HCT116 (cell line): ENCODE measurements around the gene PCID2. TPM values are rescaled to one million over a fixed set of nuclear protein-coding genes. Genes with fewer than 3 reads are reported as not detected.

Experiments
- ATAC-seq: fragments of 200-7000 bp; cut with Tn5 transposase; 2 replicates; pipeline ENCODE4 v1.9.1; 2020; ENCODE audit warnings: mild to moderate bottlenecking, moderate library complexity
- BruUV-seq: library from RNA; stranded (reverse); fragments of 400-500 nt; replicated peaks from 2 replicates; lab custom pipeline; 2021; lab: Mats Ljungman, UMichigan
- CTCF ChIA-PET: fragments of 300-600 bp; sonication (Branson Sonifier 250); formaldehyde crosslinking; loops from one replicate; lab custom pipeline; 2021; ENCODE audit warnings: antibody characterized with exemption; lab: Charles Lee
- POLR2A ChIA-PET: fragments of 300-600, 350-600 bp; sonication (Branson Sonifier 250); formaldehyde crosslinking; loops from one replicate; lab custom pipeline; 2021; ENCODE audit warnings: antibody characterized with exemption; lab: Charles Lee
- RAD21 ChIA-PET, 2 experiments: fragments of 300-600 bp; sonication (Branson Sonifier 250); formaldehyde crosslinking; loops; one replicate each; lab custom pipeline; 2023; ENCODE audit warnings: low total read pairs in 2 of 2; ENCODE audit not compliant: uncharacterized antibody in 2 of 2, unreplicated experiment in 2 of 2, low non-redundant PET in 1 of 2; lab: Charles Lee
- DNase-seq: peaks from one replicate; pipeline ENCODE4 v3.0.0-alpha.2; 2010; ENCODE audit warnings: low read depth, low spot score
- H2AFZ ChIP-seq: fragments of 200-600 bp; shearing (Covaris generic), sonication (generic); 2 replicates; pipeline ENCODE4 v1.6.1; 2017; ENCODE audit warnings: low read depth, mixed run types, mixed read lengths, antibody characterized with exemption, low read length; ENCODE audit not compliant: poor library complexity, severe bottlenecking
- H3K27ac ChIP-seq: 2 replicates; pipeline ENCODE4 v1.5.1; 2012; ENCODE audit warnings: low read depth, low read length
- H3K27me3 ChIP-seq: fragments of 200-600 bp; sonication (generic); 2 replicates; pipeline ENCODE4 v1.6.1; 2016; ENCODE audit warnings: mixed run types, low read length, mixed read lengths; ENCODE audit not compliant: insufficient read depth
- H3K36me3 ChIP-seq, 2 experiments: fragments of 200-500 bp in 1 of 2; fragments of 200-600 bp in 1 of 2; sonication (Bioruptor generic) in 1 of 2; sonication (generic) in 1 of 2; 2 replicates each; pipeline versions ENCODE4 v1.5.1 to v1.6.1; 2014 to 2016; ENCODE audit warnings: low read length in 2 of 2, inconsistent platforms in 1 of 2, mixed read lengths in 1 of 2, mixed run types in 1 of 2; ENCODE audit not compliant: insufficient read depth in 2 of 2, control insufficient read depth in 1 of 2
- H3K4me1 ChIP-seq, 2 experiments: fragments of 200-600 bp in 1 of 2; sonication (generic) in 1 of 2; 2 replicates each; pipeline versions ENCODE4 v1.5.1 to v1.6.1; 2012 to 2017; ENCODE audit warnings: low read length in 2 of 2, inconsistent platforms in 1 of 2, mild to moderate bottlenecking in 1 of 2, mixed read lengths in 1 of 2, mixed run types in 1 of 2, moderate library complexity in 1 of 2; ENCODE audit not compliant: insufficient read depth in 2 of 2, control insufficient read depth in 1 of 2
- H3K4me2 ChIP-seq: fragments of 200-600 bp; sonication (generic); 2 replicates; pipeline ENCODE4 v1.6.1; 2017; ENCODE audit warnings: mixed run types, low read length, mixed read lengths
- H3K4me3 ChIP-seq, 2 experiments: fragments of 200-600 bp in 1 of 2; sonication (generic) in 1 of 2; replicated peaks in 1 of 2; 2 replicates each; pipeline ENCODE4 v1.5.1; 2011 to 2016; ENCODE audit warnings: low read length in 2 of 2, control low read depth in 1 of 2, low read depth in 1 of 2, mild to moderate bottlenecking in 1 of 2, mixed read lengths in 1 of 2, mixed run types in 1 of 2
- H3K79me2 ChIP-seq: fragments of 200-600 bp; sonication (generic); 2 replicates; pipeline ENCODE4 v1.6.1; 2017; ENCODE audit warnings: mild to moderate bottlenecking, mixed run types, low read length, moderate library complexity, mixed read lengths; ENCODE audit not compliant: insufficient read depth
- H3K9ac ChIP-seq: fragments of 200-600 bp; sonication (generic); 2 replicates; pipeline ENCODE4 v1.6.1; 2016; ENCODE audit warnings: low read length, mixed read lengths
- H3K9me2 ChIP-seq: fragments of 200-600 bp; sonication (generic), shearing (Covaris generic); 2 replicates; pipeline ENCODE4 v1.6.1; 2017; ENCODE audit warnings: mixed run types, mild to moderate bottlenecking, moderate library complexity; ENCODE audit not compliant: insufficient read depth
- H3K9me3 ChIP-seq, 2 experiments: fragments of 200-500 bp in 1 of 2; fragments of 200-600 bp in 1 of 2; sonication (Bioruptor generic) in 1 of 2; sonication (generic) in 1 of 2; 2 replicates each; pipeline ENCODE4 v1.6.1; 2014 to 2017; ENCODE audit warnings: low read length in 2 of 2, mixed read lengths in 2 of 2, inconsistent platforms in 1 of 2, low read depth in 1 of 2, mild to moderate bottlenecking in 1 of 2, mixed run types in 1 of 2, moderate library complexity in 1 of 2; ENCODE audit not compliant: control insufficient read depth in 1 of 2, insufficient read depth in 1 of 2
- H4K20me1 ChIP-seq: fragments of 200-600 bp; sonication (generic), shearing (Covaris generic); 2 replicates; pipeline ENCODE4 v1.6.1; 2017; ENCODE audit warnings: mixed run types, mild to moderate bottlenecking, moderate library complexity; ENCODE audit not compliant: insufficient read depth
- CEBPB ChIP-seq: IDR thresholded peaks from 2 replicates; pipeline ENCODE4 v1.6.1; 2012; ENCODE audit warnings: low read depth
- EGR1 ChIP-seq: IDR thresholded peaks from 2 replicates; pipeline ENCODE4 v1.6.1; 2012; ENCODE audit warnings: low read depth
- ELF1 ChIP-seq: IDR thresholded peaks from 2 replicates; pipeline ENCODE4 v1.6.1; 2012; ENCODE audit warnings: low read depth, borderline replicate concordance
- POLR2A ChIP-seq: IDR thresholded peaks from 2 replicates; pipeline ENCODE4 v1.7.0; 2011; ENCODE audit warnings: borderline replicate concordance; ENCODE audit not compliant: insufficient read depth, insufficient read length; ENCODE audit errors: extremely low read depth
- SP1 ChIP-seq: IDR thresholded peaks from 2 replicates; pipeline ENCODE4 v1.6.1; 2012; ENCODE audit warnings: low read depth
- SRF ChIP-seq: IDR thresholded peaks from 2 replicates; pipeline ENCODE4 v1.6.1; 2012; ENCODE audit warnings: low read depth
- ZFX ChIP-seq: fragments of 450-650 bp; IDR thresholded peaks from 2 replicates; pipeline ENCODE4 v1.6.1; 2017
- intact Hi-C: fragments of 100-400 bp; cut with micrococcal nuclease; formaldehyde crosslinking; loops from 2 replicates; pipeline ENCODE4 v1.10.0; 2022
- total RNA-seq: library from RNA; stranded (reverse); gene quantifications from one replicate; pipeline ENCODE4 v1.2.1, GENCODE V29; 2021; ENCODE audit not compliant: unreplicated experiment
- TF ChIP-seq, protein P1 (sequence below): IDR thresholded peaks from 2 replicates; pipeline ENCODE4 v1.6.1; 2012

PCID2 gene
- total RNA-seq, 1 experiment from 2014 or later = 73.3 TPM

DNA sequence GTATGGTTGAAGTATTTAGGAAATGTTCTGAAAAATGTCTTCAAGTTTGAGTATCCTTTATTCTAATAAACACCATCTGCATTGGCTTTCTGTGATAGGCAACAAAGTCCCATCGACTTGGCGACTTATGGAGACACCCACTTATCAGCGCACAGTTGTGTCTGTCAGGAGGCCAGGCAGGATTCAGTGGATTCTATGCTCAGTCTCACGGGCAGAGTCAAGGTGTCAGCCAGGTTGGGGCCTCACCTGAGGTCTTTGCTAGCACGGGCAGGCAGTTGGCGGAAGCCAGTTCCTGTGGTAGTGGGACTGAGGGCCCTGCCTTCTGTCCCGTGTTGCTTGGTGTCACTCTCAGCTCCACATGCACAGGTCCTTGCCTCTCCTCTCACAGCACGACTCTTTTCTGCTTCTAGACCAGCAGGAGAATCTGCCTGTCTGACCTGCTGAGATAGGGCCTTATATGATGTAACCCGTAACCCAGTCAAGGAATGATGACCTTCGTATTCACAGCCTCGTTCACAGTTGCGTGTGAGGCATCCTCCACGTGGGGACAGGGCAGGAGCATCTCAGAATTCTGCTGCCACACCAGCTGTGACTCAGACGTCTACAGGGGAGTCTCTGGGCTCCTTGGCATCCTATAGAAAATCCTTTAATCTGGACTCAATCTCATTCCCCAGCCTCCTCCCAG, 10.9 kb upstream of the PCID2 start:
- ChIA-PET RAD21 (no interaction called here), CTCF (no interaction called here), POLR2A (no interaction called here)
- no TSS peak for BruUV-seq
- Histone ChIP-seq H3K36me3 (peaks cover 2 to 24% of the 10 kb centered on the region in 2 experiments; a peak in 2 of 4 replicates), H4K20me1 (peaks cover 10% of the 10 kb centered on the region; the same call in 1 of the 2 replicates), H3K27me3 (no peaks in the 10 kb centered on the region), H3K9me3 (no peaks in the 10 kb centered on the region), H3K9ac (no peak overlapping the region), H3K4me2 (no peak overlapping the region), H3K4me1 (peaks cover 20 to 29% of the 10 kb centered on the region in 2 experiments), H2AFZ (no peak overlapping the region), H3K9me2 (no peaks in the 10 kb centered on the region), H3K4me3 (no peak overlapping the region), H3K79me2 (peaks cover 98% of the 10 kb centered on the region), H3K27ac (no peak overlapping the region)
- DNase-seq (no peak), ATAC-seq (no peak)
- intact Hi-C loops = no loop called here
- TF ChIP-seq ELF1 (no peak), SRF (no peak), CEBPB (no peak)

DNA sequence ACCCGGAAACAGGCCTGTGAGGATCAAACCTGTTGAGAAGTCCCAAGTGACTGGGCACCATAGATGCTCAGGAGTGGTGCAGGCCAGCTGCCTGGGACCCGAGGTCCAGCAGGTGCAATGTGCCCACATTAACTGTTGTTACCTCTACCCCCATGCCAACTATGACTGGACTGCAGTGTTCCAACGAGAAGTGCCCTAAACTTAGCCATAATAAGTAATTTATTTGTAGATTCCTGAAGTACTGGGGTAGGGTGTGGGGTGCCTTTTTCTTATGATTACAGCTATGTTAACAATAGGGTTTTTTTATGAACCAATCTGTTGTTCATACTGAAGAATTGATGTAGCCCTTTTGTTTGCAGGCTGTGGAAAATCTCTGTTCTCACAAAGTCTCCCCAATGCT, 10.1 kb upstream of the PCID2 start:
- ATAC-seq = no peak
- H3K9me3 ChIP-seq = no peaks in the 10 kb centered on the region
- intact Hi-C loops = no loop called here
- H3K27ac ChIP-seq = no peak overlapping the region
- H4K20me1 ChIP-seq = peaks cover 10% of the 10 kb centered on the region; the same call in 1 of the 2 replicates
- BruUV-seq = no TSS peak
- peaks cover 20 to 29% of the 10 kb centered on the region in 2 experiments for H3K4me1 ChIP-seq
- no peak overlapping the region for H2AFZ ChIP-seq
- H3K9ac ChIP-seq = no peak overlapping the region
- no peak for DNase-seq
- POLR2A ChIA-PET = no interaction called here
- H3K79me2 ChIP-seq = peaks cover 100% of the 10 kb centered on the region
- no peak overlapping the region for H3K4me2 ChIP-seq
- TF ChIP-seq, protein P1, sequence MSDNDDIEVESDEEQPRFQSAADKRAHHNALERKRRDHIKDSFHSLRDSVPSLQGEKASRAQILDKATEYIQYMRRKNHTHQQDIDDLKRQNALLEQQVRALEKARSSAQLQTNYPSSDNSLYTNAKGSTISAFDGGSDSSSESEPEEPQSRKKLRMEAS = no peak
- TF ChIP-seq ELF1 (no peak), EGR1 (no peak), ZFX (no peak), POLR2A (no peak), SP1 (no peak)
- TF ChIP-seq, all 23 proteins: peak for 0
- ChIA-PET CTCF (no interaction called here), RAD21 (no interaction called here)
- H3K36me3 ChIP-seq = peaks cover 2 to 24% of the 10 kb centered on the region in 2 experiments; a peak in 2 of 4 replicates
- H3K27me3 ChIP-seq = no peaks in the 10 kb centered on the region
- no peaks in the 10 kb centered on the region for H3K9me2 ChIP-seq
- no peak overlapping the region for H3K4me3 ChIP-seq
